Karpas-422 (cell line): ENCODE data around the gene AGAP1. TPM values are rescaled to one million over a fixed set of nuclear protein-coding genes. Genes with fewer than 3 reads are reported as not detected.

Experiments
- DNase-seq: peaks from one replicate; pipeline ENCODE4 v3.0.0-alpha.2; 2015
- H2AFZ ChIP-seq: fragments of 200-600 bp; sonication (generic); 2 replicates; pipeline ENCODE4 v1.6.1; 2014; ENCODE audit warnings: antibody characterized with exemption, low read length, mixed read lengths
- H3K27ac ChIP-seq: fragments of 200-600 bp; sonication (generic); 2 replicates; pipeline ENCODE4 v1.5.1; 2014; ENCODE audit warnings: mild to moderate bottlenecking, low read length, moderate library complexity
- H3K27me3 ChIP-seq: fragments of 200-600 bp; sonication (generic); 2 replicates; pipeline ENCODE4 v1.6.1; 2014; ENCODE audit warnings: low read length, mixed read lengths
- H3K36me3 ChIP-seq: fragments of 200-600 bp; sonication (generic); 2 replicates; pipeline ENCODE4 v1.6.1; 2014; ENCODE audit warnings: low read length, mixed read lengths; ENCODE audit not compliant: insufficient read depth
- H3K4me1 ChIP-seq: fragments of 200-600 bp; sonication (generic); 2 replicates; pipeline ENCODE4 v1.6.1; 2014; ENCODE audit warnings: mild to moderate bottlenecking, low read length, mixed read lengths
- H3K4me2 ChIP-seq: fragments of 200-600 bp; sonication (generic); 2 replicates; pipeline ENCODE4 v1.6.1; 2014; ENCODE audit warnings: low read length, low read depth, mild to moderate bottlenecking; ENCODE audit not compliant: poor library complexity, severe bottlenecking
- H3K4me3 ChIP-seq: fragments of 200-600 bp; sonication (generic); 2 replicates; pipeline ENCODE4 v1.5.1; 2014; ENCODE audit warnings: mild to moderate bottlenecking, antibody characterized with exemption, low read length, mixed read lengths
- H3K79me2 ChIP-seq: fragments of 200-600 bp; sonication (generic); 2 replicates; pipeline ENCODE4 v1.6.1; 2014; ENCODE audit warnings: mild to moderate bottlenecking, low read length, mixed read lengths
- H3K9ac ChIP-seq: fragments of 200-600 bp; sonication (generic); 2 replicates; pipeline ENCODE4 v1.6.0; 2014; ENCODE audit warnings: low read length
- H3K9me2 ChIP-seq: fragments of 200-600 bp; sonication (generic), shearing (Covaris generic); replicated peaks from 2 replicates; pipeline ENCODE4 v1.6.0; 2014; ENCODE audit warnings: mild to moderate bottlenecking, low read length, moderate library complexity; ENCODE audit not compliant: insufficient read depth
- H3K9me3 ChIP-seq: fragments of 300-700, 200-600 bp; sonication (generic); 2 replicates; pipeline ENCODE4 v1.6.1; 2014; ENCODE audit warnings: low read length, mixed read lengths
- H4K20me1 ChIP-seq: fragments of 200-600 bp; sonication (generic); 2 replicates; pipeline ENCODE4 v1.6.1; 2014; ENCODE audit warnings: mild to moderate bottlenecking, antibody characterized with exemption, low read length, low read depth; ENCODE audit not compliant: insufficient read depth
- total RNA-seq: library from RNA; depleted of rRNA; stranded (reverse); fragments of >200 nt; shearing (Covaris generic); gene quantifications from 2 replicates; pipeline ENCODE4 v1.2.3, GENCODE V29; 2014; ENCODE audit warnings: low replicate concordance

AGAP1 gene
- total RNA-seq, 1 experiment from 2014 or later, result not detected

DNA sequence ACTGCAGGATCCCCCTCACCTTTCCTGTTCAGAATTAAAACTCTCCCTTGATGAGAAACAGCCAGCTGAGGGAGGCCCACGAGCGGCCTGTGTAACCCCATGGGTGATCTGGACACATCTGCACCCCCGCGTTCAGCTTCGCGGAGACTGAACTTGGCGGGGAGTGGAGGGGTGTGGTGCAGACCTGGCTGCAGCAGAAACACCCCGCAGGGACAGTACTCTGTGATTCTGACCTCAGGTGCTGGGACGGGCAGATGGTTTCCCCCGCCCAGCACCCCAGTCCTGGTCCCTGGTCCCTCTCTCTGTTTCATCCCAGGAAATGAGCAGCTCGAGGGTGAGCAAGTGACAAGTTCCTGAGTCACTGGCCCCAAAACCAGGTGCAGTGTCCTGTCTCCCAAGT, 633.2 kb downstream of the AGAP1 start:
- H3K9ac ChIP-seq, result no peak overlapping the region
- H3K9me2 ChIP-seq, result no peaks in the 10 kb centered on the region
- H3K4me2 ChIP-seq, result no peak overlapping the region
- DNase-seq, result no peak
- no peaks in the 10 kb centered on the region for H3K36me3 ChIP-seq
- no peaks in the 10 kb centered on the region for H3K27me3 ChIP-seq
- no peaks in the 10 kb centered on the region for H3K79me2 ChIP-seq
- H3K4me3 ChIP-seq, result no peak overlapping the region
- no peak overlapping the region for H3K27ac ChIP-seq
- no peaks in the 10 kb centered on the region for H3K9me3 ChIP-seq
- no peaks in the 10 kb centered on the region for H3K4me1 ChIP-seq
- H4K20me1 ChIP-seq, result no peaks in the 10 kb centered on the region
- no peak overlapping the region for H2AFZ ChIP-seq

- Histone ChIP-seq H2AFZ (no peak overlapping the region), H3K9me2 (no peaks in the 10 kb centered on the region), H3K4me2 (no peak overlapping the region), H3K27ac (no peak overlapping the region), H4K20me1 (no peaks in the 10 kb centered on the region), H3K4me1 (no peaks in the 10 kb centered on the region), H3K36me3 (no peaks in the 10 kb centered on the region), H3K9me3 (no peaks in the 10 kb centered on the region), H3K27me3 (no peaks in the 10 kb centered on the region), H3K9ac (no peak overlapping the region), H3K79me2 (no peaks in the 10 kb centered on the region), H3K4me3 (no peak overlapping the region)
- no peak for DNase-seq
These were observed 634.5 kb downstream of the AGAP1 start for GRCh38 chr2:236128321-236128720.

DNA sequence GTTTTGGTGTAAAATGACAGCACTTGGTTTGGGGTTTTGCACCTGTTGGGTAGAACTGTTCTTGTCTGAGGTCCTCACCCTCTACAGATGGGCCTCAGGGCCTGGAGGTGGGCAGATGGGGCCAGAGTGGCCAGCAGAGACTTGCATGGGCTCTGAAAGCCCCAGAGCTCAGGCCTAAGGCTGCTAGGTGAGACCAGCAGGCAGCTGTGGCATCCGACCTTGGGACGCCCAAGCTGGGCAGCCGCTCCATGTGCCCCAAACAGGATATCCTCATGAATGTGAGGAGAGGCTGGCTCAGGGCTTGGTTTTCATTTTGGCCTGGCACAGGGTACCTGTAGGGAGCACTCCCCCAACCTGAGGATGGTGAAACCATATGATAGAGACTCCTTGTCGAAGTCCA, 636.1 kb downstream of the AGAP1 start:
- H3K27ac ChIP-seq, result no peak overlapping the region
- H3K9me3 ChIP-seq, result no peaks in the 10 kb centered on the region
- no peak overlapping the region for H3K9ac ChIP-seq

GRCh38 chr2:236130349-236130998, 636.6 kb downstream of the AGAP1 start:
- Histone ChIP-seq H3K9ac (no peak overlapping the region), H3K4me1 (no peaks in the 10 kb centered on the region), H3K4me2 (no peak overlapping the region), H3K36me3 (no peaks in the 10 kb centered on the region), H3K27ac (no peak overlapping the region), H3K4me3 (no peak overlapping the region), H2AFZ (no peak overlapping the region), H3K9me2 (no peaks in the 10 kb centered on the region), H4K20me1 (no peaks in the 10 kb centered on the region), H3K9me3 (no peaks in the 10 kb centered on the region), H3K79me2 (no peaks in the 10 kb centered on the region), H3K27me3 (no peaks in the 10 kb centered on the region)
- DNase-seq, result no peak

More for the DNA sequence above, 636.1 kb downstream of the AGAP1 start:
- Histone ChIP-seq H3K9me2 (no peaks in the 10 kb centered on the region), H3K27me3 (no peaks in the 10 kb centered on the region), H3K36me3 (no peaks in the 10 kb centered on the region), H3K79me2 (no peaks in the 10 kb centered on the region), H3K4me1 (no peaks in the 10 kb centered on the region), H3K4me2 (no peak overlapping the region), H4K20me1 (no peaks in the 10 kb centered on the region), H2AFZ (no peak overlapping the region), H3K4me3 (no peak overlapping the region)
- no peak for DNase-seq

- Histone ChIP-seq H3K9ac (no peak overlapping the region), H3K27ac (no peak overlapping the region), H3K4me1 (no peaks in the 10 kb centered on the region), H2AFZ (no peak overlapping the region), H3K9me3 (no peaks in the 10 kb centered on the region), H3K9me2 (no peaks in the 10 kb centered on the region), H4K20me1 (no peaks in the 10 kb centered on the region), H3K4me3 (no peak overlapping the region), H3K36me3 (no peaks in the 10 kb centered on the region), H3K4me2 (no peak overlapping the region), H3K79me2 (no peaks in the 10 kb centered on the region), H3K27me3 (no peaks in the 10 kb centered on the region)
- no peak for DNase-seq
These were observed 637.3 kb downstream of the AGAP1 start for GRCh38 chr2:236131073-236131692.

GRCh38 chr2:236133410-236134012, 639.7 kb downstream of the AGAP1 start:
- no peak overlapping the region for H3K9ac ChIP-seq
- no peaks in the 10 kb centered on the region for H3K79me2 ChIP-seq
- H2AFZ ChIP-seq, result no peak overlapping the region
- no peaks in the 10 kb centered on the region for H3K27me3 ChIP-seq
- H3K9me3 ChIP-seq, result no peaks in the 10 kb centered on the region
- H3K36me3 ChIP-seq, result no peaks in the 10 kb centered on the region
- no peak overlapping the region for H3K4me3 ChIP-seq
- H3K4me2 ChIP-seq, result no peak overlapping the region
- no peaks in the 10 kb centered on the region for H4K20me1 ChIP-seq
- no peak overlapping the region for H3K27ac ChIP-seq
- DNase-seq, result no peak
- H3K9me2 ChIP-seq, result no peaks in the 10 kb centered on the region
- no peaks in the 10 kb centered on the region for H3K4me1 ChIP-seq

DNA sequence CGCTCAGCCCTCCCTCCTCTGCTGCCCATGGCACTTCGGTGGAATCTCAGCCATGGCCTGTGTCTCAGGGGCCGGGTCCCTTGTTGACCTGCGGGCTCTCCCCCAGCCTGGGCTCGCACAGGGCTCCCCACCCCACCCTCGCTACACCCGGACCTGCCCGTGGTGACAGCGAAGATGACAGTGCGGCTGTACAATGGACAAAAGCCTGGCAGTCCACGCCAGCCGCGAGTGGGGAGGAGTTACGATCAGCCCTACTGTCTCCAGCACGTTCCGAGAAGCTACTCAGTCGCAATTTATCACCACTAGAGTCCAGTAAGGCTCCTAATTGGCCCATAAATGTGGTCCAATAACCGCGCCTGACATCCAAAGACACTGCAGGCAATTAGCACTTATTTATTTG, 642.7 kb downstream of the AGAP1 start:
- DNase-seq, result no peak
- Histone ChIP-seq H2AFZ (no peak overlapping the region), H3K4me3 (no peak overlapping the region), H4K20me1 (no peaks in the 10 kb centered on the region), H3K4me1 (no peaks in the 10 kb centered on the region), H3K27me3 (no peaks in the 10 kb centered on the region), H3K9me2 (no peaks in the 10 kb centered on the region), H3K9me3 (no peaks in the 10 kb centered on the region), H3K36me3 (no peaks in the 10 kb centered on the region), H3K79me2 (no peaks in the 10 kb centered on the region), H3K27ac (no peak overlapping the region), H3K4me2 (no peak overlapping the region), H3K9ac (no peak overlapping the region)

- H3K27me3 ChIP-seq, result no peaks in the 10 kb centered on the region
- no peak overlapping the region for H2AFZ ChIP-seq
- H3K4me3 ChIP-seq, result no peak overlapping the region
- no peak for DNase-seq
- no peaks in the 10 kb centered on the region for H3K9me2 ChIP-seq
- H3K36me3 ChIP-seq, result no peaks in the 10 kb centered on the region
- no peaks in the 10 kb centered on the region for H3K9me3 ChIP-seq
- no peaks in the 10 kb centered on the region for H3K4me1 ChIP-seq
- H3K79me2 ChIP-seq, result no peaks in the 10 kb centered on the region
- no peak overlapping the region for H3K9ac ChIP-seq
- no peaks in the 10 kb centered on the region for H4K20me1 ChIP-seq
- no peak overlapping the region for H3K27ac ChIP-seq
- H3K4me2 ChIP-seq, result no peak overlapping the region
These were observed 643.2 kb downstream of the AGAP1 start for GRCh38 chr2:236137066-236137465.
